ENCODE data around the gene IL23R. TPM values are rescaled to one million over a fixed set of nuclear protein-coding genes. Genes with fewer than 3 reads are reported as not detected.
"Not testable (repeated sequence)": the region's sequence is repeated elsewhere in the genome, so short reads cannot be mapped to it uniquely, and the experiment has no call there.

The IL23R gene
- total RNA-seq, 1 donor from 2014 or later: not detected

- no peak for TF ChIP-seq CTCF (IDR thresholded peaks at IDR 0.05)
- Histone ChIP-seq H3K4me3 (no peak overlapping the region), H3K27ac (no peak overlapping the region), H3K4me1 (peaks cover 0 to 2% of the 10 kb centered on the region in 2 donors), H3K27me3 (no peaks in the 10 kb centered on the region), H3K9me3 (no peaks in the 10 kb centered on the region), H3K36me3 (no peaks in the 10 kb centered on the region)
- DNase-seq (ENCODE audit: low spot score in 2 of 2): no peak
- intact Hi-C loops (cut with DNase I): no loop called here
Measured at GRCh38 chr1:67143966-67144365, 22.3 kb upstream of the IL23R start.

- DNase-seq (ENCODE audit: low spot score in 2 of 2): no peak
- no peaks in the 10 kb centered on the region for H3K36me3 ChIP-seq
- no peak overlapping the region for H3K27ac ChIP-seq
- peaks cover 0 to 3% of the 10 kb centered on the region in 2 donors for H3K4me1 ChIP-seq
- no peak for TF ChIP-seq CTCF (IDR thresholded peaks at IDR 0.05)
- no peaks in the 10 kb centered on the region for H3K27me3 ChIP-seq
- H3K9me3 ChIP-seq: no peaks in the 10 kb centered on the region
- H3K4me3 ChIP-seq: no peak overlapping the region
- intact Hi-C loops (cut with DNase I): loop anchor here (5.0 kb wide), 1 partner anchor 92 kb away; the partner anchor contains the start of gene SLC35D1
Measured at GRCh38 chr1:67144696-67145095, 21.6 kb upstream of the IL23R start.

- no peak overlapping the region for H3K4me3 ChIP-seq
- intact Hi-C loops (cut with DNase I): loop anchor here (5.0 kb wide), 1 partner anchor 94 kb away; the partner anchor contains the start of gene SLC35D1
- peaks cover 0 to 3% of the 10 kb centered on the region in 2 donors for H3K4me1 ChIP-seq
- H3K9me3 ChIP-seq: no peaks in the 10 kb centered on the region
- no peaks in the 10 kb centered on the region for H3K27me3 ChIP-seq
- H3K36me3 ChIP-seq: no peaks in the 10 kb centered on the region
- no peak overlapping the region for H3K27ac ChIP-seq
- no peak for TF ChIP-seq CTCF (IDR thresholded peaks at IDR 0.05)
- no peak for DNase-seq (ENCODE audit: low spot score in 2 of 2)
Measured at GRCh38 chr1:67146101-67146500, 20.2 kb upstream of the IL23R start.

- intact Hi-C loops (cut with DNase I): loop anchor here (5.0 kb wide), 1 partner anchor 94 kb away; the partner anchor contains the start of gene SLC35D1
- Histone ChIP-seq H3K9me3 (no peaks in the 10 kb centered on the region), H3K27ac (no peak overlapping the region), H3K27me3 (no peaks in the 10 kb centered on the region), H3K36me3 (no peaks in the 10 kb centered on the region), H3K4me1 (peaks cover 0 to 3% of the 10 kb centered on the region in 2 donors), H3K4me3 (no peak overlapping the region)
- no peak for TF ChIP-seq CTCF (IDR thresholded peaks at IDR 0.05)
- DNase-seq (ENCODE audit: low spot score in 2 of 2): no peak
Measured at GRCh38 chr1:67146539-67146938, 19.7 kb upstream of the IL23R start.

GRCh38 chr1:67147973-67148372 lies 18.3 kb upstream of the IL23R start:
- H3K4me3 ChIP-seq; H3K4me1 ChIP-seq; DNase-seq (ENCODE audit: low spot score in 2 of 2); H3K27ac ChIP-seq; H3K9me3 ChIP-seq; H3K36me3 ChIP-seq; H3K27me3 ChIP-seq: not testable (repeated sequence)
- intact Hi-C loops (cut with DNase I): loop anchor here (2.0 to 5.0 kb wide), 2 partner anchors 96 to 383 kb away; partner anchors contain the start of gene SLC35D1

- Histone ChIP-seq H3K4me3 (no peak overlapping the region), H3K9me3 (no peaks in the 10 kb centered on the region), H3K27me3 (no peaks in the 10 kb centered on the region), H3K27ac (no peak overlapping the region), H3K4me1 (peaks cover 0 to 3% of the 10 kb centered on the region in 2 donors), H3K36me3 (no peaks in the 10 kb centered on the region)
- intact Hi-C loops (cut with DNase I): loop anchor here (1.0 to 5.0 kb wide), 3 partner anchors 96 to 384 kb away; partner anchors contain the start of gene SLC35D1
- no peak for DNase-seq (ENCODE audit: low spot score in 2 of 2)
- no peak for TF ChIP-seq CTCF (IDR thresholded peaks at IDR 0.05)
Measured at GRCh38 chr1:67148516-67149178, 17.6 kb upstream of the IL23R start.

Data from ascending aorta (tissue), 2 donors.